PC-9 (cell line): ENCODE results near the gene IFNL2. TPM values are rescaled to one million over a fixed set of nuclear protein-coding genes. Genes with fewer than 3 reads are reported as not detected.

Source experiments
- BruUV-seq: library from RNA; stranded (reverse); fragments of 400-500 nt; replicated peaks from 2 replicates; lab custom pipeline; 2021; lab: Mats Ljungman, UMichigan
- CTCF ChIA-PET: fragments of 300-600 bp; sonication (Branson Sonifier 250); formaldehyde crosslinking; loops from one replicate; lab custom pipeline; 2022; ENCODE audit warnings: antibody characterized with exemption; lab: Charles Lee
- POLR2A ChIA-PET: fragments of 300-600 bp; sonication (Branson Sonifier 250); formaldehyde crosslinking; loops from one replicate; lab custom pipeline; 2022; ENCODE audit warnings: antibody characterized with exemption; ENCODE audit not compliant: unreplicated experiment; lab: Charles Lee
- DNase-seq, 2 experiments: peaks; one replicate each; pipeline versions ENCODE4 v3.0.0 to v3.0.0-alpha.2; 2015 to 2022; ENCODE audit warnings: mixed read lengths in 1 of 2
- H2AFZ ChIP-seq: fragments of 200-600 bp; sonication (generic); 2 replicates; pipeline ENCODE4 v1.8.1; 2017; ENCODE audit warnings: antibody characterized with exemption
- H3F3A ChIP-seq: fragments of 200-600 bp; sonication (generic); 2 replicates; pipeline ENCODE4 v1.8.1; 2017; ENCODE audit warnings: antibody characterized with exemption, mild to moderate bottlenecking, low read depth; ENCODE audit not compliant: insufficient read depth
- H3K27ac ChIP-seq: fragments of 200-600 bp; sonication (generic); 2 replicates; pipeline ENCODE4 v1.6.1; 2016; ENCODE audit warnings: mixed run types
- H3K27me3 ChIP-seq: fragments of 200-600 bp; sonication (generic); 2 replicates; pipeline ENCODE4 v1.6.1; 2016; ENCODE audit warnings: low read depth, mixed run types; ENCODE audit not compliant: insufficient read depth
- H3K36me3 ChIP-seq: fragments of 200-600 bp; sonication (generic); 2 replicates; pipeline ENCODE4 v1.6.1; 2016; ENCODE audit warnings: low read depth, mixed run types
- H3K4me1 ChIP-seq: fragments of 200-600 bp; sonication (generic); replicated peaks from 2 replicates; pipeline ENCODE4 v1.6.1; 2016; ENCODE audit warnings: mixed run types; ENCODE audit not compliant: insufficient read depth
- H3K4me2 ChIP-seq: fragments of 200-600 bp; sonication (generic); 2 replicates; pipeline ENCODE4 v1.6.1; 2017; ENCODE audit warnings: mixed run types
- H3K4me3 ChIP-seq: fragments of 200-600 bp; sonication (generic); 2 replicates; pipeline ENCODE4 v1.6.1; 2016; ENCODE audit warnings: mixed run types
- H3K79me2 ChIP-seq: fragments of 200-600 bp; sonication (generic); 2 replicates; pipeline ENCODE4 v1.6.1; 2017; ENCODE audit warnings: low read depth, mixed run types
- H3K9me2 ChIP-seq: fragments of 200-600 bp; sonication (generic); 2 replicates; pipeline ENCODE4 v1.8.1; 2017; ENCODE audit warnings: mild to moderate bottlenecking; ENCODE audit not compliant: insufficient read depth
- H3K9me3 ChIP-seq: fragments of 200-600 bp; sonication (generic); 2 replicates; pipeline ENCODE4 v1.8.1; 2016; ENCODE audit warnings: low read depth; ENCODE audit not compliant: insufficient read depth
- H4K20me1 ChIP-seq: fragments of 200-600 bp; sonication (generic); 2 replicates; pipeline ENCODE4 v1.8.1; 2017; ENCODE audit not compliant: insufficient read depth
- CTCF ChIP-seq: fragments of 200-600 bp; sonication (generic); conservative IDR thresholded peaks from 2 replicates; pipeline ENCODE4 v1.6.1; 2017; ENCODE audit warnings: mixed run types, antibody characterized with exemption, mild to moderate bottlenecking, moderate library complexity
- EZH2 ChIP-seq: fragments of 200-600 bp; sonication (generic); IDR thresholded peaks from 2 replicates; pipeline ENCODE4 v1.8.0; 2017; ENCODE audit warnings: antibody characterized with exemption, low read depth
- intact Hi-C: fragments of 100-400 bp; cut with micrococcal nuclease; formaldehyde crosslinking; loops from one replicate; pipeline ENCODE4 v1.10.0; 2022; ENCODE audit not compliant: unreplicated experiment
- total RNA-seq: library from RNA; stranded (reverse); gene quantifications from 2 replicates; pipeline ENCODE4 v1.2.3, GENCODE V29; 2021

Gene IFNL2
- total RNA-seq, 1 experiment from 2014 or later = not detected

GRCh38 chr19:39303373-39304184 lies 35.4 kb downstream of the IFNL2 start:
- no TSS peak for BruUV-seq
- TF ChIP-seq EZH2 (no peak), CTCF (no peak)
- POLR2A ChIA-PET = no interaction called here

GRCh38 chr19:39304185-39304513 lies 36.0 kb downstream of the IFNL2 start:
- no peaks in the 10 kb centered on the region for H3K27me3 ChIP-seq
- no peak overlapping the region for H3K27ac ChIP-seq
- H4K20me1 ChIP-seq = no peaks in the 10 kb centered on the region
- H3K9me2 ChIP-seq = no peaks in the 10 kb centered on the region
- H3K36me3 ChIP-seq = no peaks in the 10 kb centered on the region
- no peak overlapping the region for H2AFZ ChIP-seq
- no peaks in the 10 kb centered on the region for H3K9me3 ChIP-seq
- 0 out of 2 replicates have a peak, but pooled peaks cover 15% of the 10 kb centered on the region for H3F3A ChIP-seq
- intact Hi-C loops = no loop called here
- no peaks in the 10 kb centered on the region for H3K4me1 ChIP-seq
- no peak overlapping the region for H3K4me2 ChIP-seq
- no TSS peak for BruUV-seq
- CTCF ChIA-PET = no interaction called here
- POLR2A ChIA-PET = no interaction called here
- no peak for DNase-seq
- TF ChIP-seq EZH2 (no peak), CTCF (no peak)
- no peak overlapping the region for H3K4me3 ChIP-seq
- H3K79me2 ChIP-seq = no peaks in the 10 kb centered on the region

More at GRCh38 chr19:39303373-39304184, 35.4 kb downstream of the IFNL2 start:
- no peak overlapping the region for H3K4me3 ChIP-seq
- no peak overlapping the region for H2AFZ ChIP-seq
- CTCF ChIA-PET = no interaction called here
- H3F3A ChIP-seq = 0 out of 2 replicates have a peak, but pooled peaks cover 15% of the 10 kb centered on the region
- H3K27ac ChIP-seq = no peak overlapping the region
- H3K4me1 ChIP-seq = no peaks in the 10 kb centered on the region
- H3K9me3 ChIP-seq = no peaks in the 10 kb centered on the region
- no peaks in the 10 kb centered on the region for H4K20me1 ChIP-seq
- no peak for DNase-seq
- no peak overlapping the region for H3K4me2 ChIP-seq
- intact Hi-C loops = no loop called here
- H3K79me2 ChIP-seq = no peaks in the 10 kb centered on the region
- H3K36me3 ChIP-seq = no peaks in the 10 kb centered on the region
- H3K9me2 ChIP-seq = no peaks in the 10 kb centered on the region
- H3K27me3 ChIP-seq = no peaks in the 10 kb centered on the region

- H3K27ac ChIP-seq = no peak overlapping the region
- no peak overlapping the region for H2AFZ ChIP-seq
- H3K36me3 ChIP-seq = no peaks in the 10 kb centered on the region
- no peaks in the 10 kb centered on the region for H3K4me1 ChIP-seq
- no peak overlapping the region for H3K4me2 ChIP-seq
- H3K79me2 ChIP-seq = no peaks in the 10 kb centered on the region
- DNase-seq = no peak
- no peak overlapping the region for H3K4me3 ChIP-seq
- no TSS peak for BruUV-seq
- H3K9me3 ChIP-seq = no peaks in the 10 kb centered on the region
- no peak for TF ChIP-seq EZH2
- TF ChIP-seq CTCF = no peak
- H3K27me3 ChIP-seq = no peaks in the 10 kb centered on the region
- intact Hi-C loops = no loop called here
- peaks cover 15% of the 10 kb centered on the region; the same call in 1 of the 2 replicates for H3F3A ChIP-seq
- no peaks in the 10 kb centered on the region for H4K20me1 ChIP-seq
- ChIA-PET CTCF (no interaction called here), POLR2A (interaction anchor here (0.6 kb wide), 1 partner anchor 505 kb away, joined by 3 read pairs; no protein-coding TSS in a partner anchor)
- H3K9me2 ChIP-seq = no peaks in the 10 kb centered on the region
These were observed 36.7 kb downstream of the IFNL2 start for GRCh38 chr19:39304701-39305571.
